NCI-H1930 (cell line): ENCODE results near the gene ZDHHC11B.
A peak's percentile ranks its signal among the peaks of the same experiment; 100 is the strongest.
"Not testable (repeated sequence)": the region's sequence is repeated elsewhere in the genome, so short reads cannot be mapped to it uniquely, and the experiment has no call there.

Experiments
- DNase-seq, 2 experiments: peaks; one replicate each; lab custom pipeline; 2025; lab: John Stamatoyannopoulos, UW

The ZDHHC11B gene

DNA sequence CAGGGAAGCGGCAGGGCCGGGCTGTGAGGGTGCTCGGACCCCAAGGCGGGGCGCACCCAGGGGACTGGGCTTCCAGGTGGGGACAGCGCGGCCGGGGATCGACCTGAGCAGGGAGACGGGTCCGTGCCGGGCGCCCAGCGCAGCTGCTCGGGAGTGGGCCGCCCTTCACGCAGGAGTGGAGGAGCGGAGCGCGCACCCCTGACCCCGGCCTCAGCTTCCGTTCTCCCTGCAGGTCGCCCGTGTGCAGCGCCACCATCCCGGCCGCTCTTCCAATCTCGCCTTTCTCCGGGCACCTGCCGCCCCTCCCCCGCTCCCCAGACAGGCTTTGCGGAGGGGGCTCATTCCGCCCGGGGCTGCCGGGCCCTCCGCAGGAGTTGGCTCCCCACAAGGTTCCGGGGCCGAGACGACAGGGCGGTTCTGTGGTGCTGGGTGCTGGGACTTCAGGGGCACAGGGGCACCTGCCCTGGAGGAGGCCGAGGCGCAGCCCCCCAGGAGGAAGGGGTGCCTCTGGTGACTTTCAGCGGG, 714 bp upstream of the ZDHHC11B start:
- peak in 1 of 2 experiments; percentile 16 for DNase-seq

DNA sequence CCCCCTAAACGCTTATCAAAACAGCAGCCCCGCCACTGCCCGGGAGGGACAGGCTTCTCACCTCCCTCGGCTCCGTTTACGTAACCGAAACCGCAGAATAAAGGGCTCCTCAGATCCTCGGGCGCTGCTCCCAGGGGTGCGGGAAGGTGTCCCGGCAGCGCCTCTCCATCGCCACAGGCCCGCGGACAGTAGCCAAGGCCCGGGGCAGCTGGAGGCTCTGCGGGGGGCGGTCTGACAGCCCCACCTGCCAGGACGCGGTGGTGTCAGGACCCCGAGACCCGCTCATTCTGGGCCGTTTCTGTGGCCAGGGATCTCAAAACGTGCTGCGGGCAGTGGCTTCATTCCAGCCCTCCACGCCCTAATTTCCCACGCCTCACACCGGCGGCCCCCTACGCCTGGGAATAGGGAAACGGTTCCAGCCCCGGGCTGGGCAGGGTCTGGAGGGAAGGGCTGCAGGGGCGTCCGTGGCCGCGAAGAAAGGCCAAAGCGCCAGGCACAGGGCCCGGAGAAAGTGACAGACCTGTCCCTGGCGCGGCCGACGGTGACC, 575 bp downstream of the ZDHHC11B start:
- peak in 1 of 2 experiments; percentile 45 for DNase-seq

DNA sequence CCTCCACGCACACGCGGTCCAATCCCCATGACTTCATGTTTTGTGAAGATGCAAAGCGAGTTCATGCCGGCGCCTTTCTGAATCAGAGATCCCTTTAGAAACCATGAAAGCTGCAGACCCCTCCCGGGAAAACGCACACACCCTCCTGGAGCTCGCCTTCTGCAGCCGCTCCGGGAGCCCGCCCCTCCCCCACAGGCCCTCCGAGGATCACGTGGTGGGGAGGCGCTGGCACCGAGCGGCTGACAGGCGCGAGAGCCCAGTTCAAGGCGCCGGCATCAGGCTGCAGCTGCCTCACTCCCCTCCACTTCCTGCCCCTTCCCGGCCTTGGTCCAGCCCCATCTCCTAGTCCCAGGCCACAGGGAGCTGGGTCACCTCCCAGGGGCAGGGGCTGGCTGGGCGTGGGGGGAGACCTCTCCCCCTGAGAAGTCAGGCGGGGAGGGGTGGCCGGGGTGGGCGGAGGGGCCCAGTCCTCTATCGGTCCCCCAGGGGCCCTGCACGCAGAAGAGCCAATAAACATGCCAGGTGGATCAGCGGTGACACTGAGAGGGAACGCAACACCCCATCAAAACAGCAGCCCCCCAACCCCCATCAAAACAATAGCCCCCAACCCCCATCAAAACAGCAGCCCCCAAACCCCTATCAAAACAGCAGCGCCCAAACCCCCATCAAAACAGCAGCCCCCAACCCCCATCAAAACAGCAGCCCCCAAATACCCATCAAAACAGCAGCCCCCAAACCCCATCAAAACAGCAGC, 1.3 kb downstream of the ZDHHC11B start:
- not testable (repeated sequence) for DNase-seq

DNA sequence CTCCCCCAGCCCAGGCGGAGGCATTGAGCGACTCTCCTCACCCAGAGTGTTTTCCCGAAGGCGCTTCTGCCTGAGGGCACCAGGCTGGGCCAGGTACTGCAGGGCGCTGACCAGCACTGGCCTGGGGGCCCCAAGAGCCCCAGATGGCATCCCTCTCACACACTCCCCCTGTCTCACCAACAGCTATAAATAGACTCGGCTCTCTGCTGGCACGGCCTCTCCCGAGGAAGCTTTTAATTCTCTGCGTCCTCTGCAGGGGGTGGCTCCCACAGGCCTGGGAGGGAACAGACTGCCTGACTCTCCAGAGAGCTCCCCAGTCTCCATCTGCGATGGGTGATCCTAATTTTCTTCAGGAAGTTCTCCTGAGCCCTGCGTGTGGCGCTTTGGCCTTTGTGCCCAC, 2.2 kb downstream of the ZDHHC11B start:
- DNase-seq = not testable (repeated sequence)

DNA sequence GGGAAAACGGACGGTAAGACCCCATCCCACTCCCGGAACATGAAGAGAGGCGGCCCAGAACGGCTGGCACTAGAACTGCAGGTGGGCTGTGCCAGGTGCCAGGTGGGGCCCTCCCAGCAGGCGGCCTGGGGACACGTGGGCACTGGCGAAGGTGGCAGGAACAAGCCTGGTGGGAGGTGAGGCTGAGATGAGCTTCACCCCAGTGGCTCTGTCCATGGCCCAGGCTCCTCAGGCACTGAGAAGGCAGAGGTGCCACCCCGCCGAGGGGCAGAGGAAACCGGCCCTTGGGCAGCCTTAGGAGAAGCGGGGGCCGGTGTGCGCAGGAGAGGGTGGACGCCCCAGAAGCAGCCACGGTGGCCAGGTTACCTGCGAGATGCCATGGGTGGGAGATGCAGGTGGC, 4.0 kb downstream of the ZDHHC11B start:
- not testable (repeated sequence) for DNase-seq

DNA sequence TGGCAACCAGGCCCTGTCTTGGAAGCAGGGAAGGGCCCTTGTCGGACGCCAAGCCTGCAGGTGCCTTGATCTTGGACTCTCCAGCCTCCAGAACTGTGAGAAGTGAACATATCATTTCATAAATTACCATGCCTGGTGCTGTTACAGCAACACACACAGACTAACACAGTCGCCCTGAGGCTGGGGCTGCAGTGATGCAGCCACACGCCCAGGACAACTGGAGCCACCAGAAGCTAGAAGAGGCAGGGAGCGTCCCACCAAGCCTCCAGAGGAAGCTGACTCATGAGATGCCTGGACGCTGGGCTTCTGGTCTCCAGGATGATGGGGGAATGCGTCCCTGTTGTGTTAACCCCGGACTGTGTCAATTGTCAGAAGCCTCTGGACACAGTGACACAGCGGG, 5.6 kb downstream of the ZDHHC11B start:
- DNase-seq = not testable (repeated sequence)

DNA sequence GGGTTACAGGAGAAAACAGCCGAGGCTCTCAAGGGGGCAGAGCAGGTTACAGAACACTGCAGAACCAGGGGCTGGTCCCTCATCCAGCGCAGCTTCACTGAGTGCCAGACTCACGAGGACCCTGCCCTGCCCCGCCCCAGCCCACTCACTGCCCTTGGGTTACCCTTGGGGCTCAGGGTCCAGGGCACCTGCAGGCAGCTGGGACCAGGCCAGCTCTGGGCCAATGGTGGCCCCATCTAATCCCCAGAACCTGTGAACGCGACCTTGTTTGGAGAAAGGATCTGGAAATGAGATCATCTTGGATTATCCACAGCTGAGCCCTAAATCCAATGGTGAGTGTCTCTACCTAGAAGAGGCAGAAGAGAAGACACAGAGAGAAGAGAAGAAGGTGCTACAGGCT, 6.1 kb downstream of the ZDHHC11B start:
- not testable (repeated sequence) for DNase-seq

DNA sequence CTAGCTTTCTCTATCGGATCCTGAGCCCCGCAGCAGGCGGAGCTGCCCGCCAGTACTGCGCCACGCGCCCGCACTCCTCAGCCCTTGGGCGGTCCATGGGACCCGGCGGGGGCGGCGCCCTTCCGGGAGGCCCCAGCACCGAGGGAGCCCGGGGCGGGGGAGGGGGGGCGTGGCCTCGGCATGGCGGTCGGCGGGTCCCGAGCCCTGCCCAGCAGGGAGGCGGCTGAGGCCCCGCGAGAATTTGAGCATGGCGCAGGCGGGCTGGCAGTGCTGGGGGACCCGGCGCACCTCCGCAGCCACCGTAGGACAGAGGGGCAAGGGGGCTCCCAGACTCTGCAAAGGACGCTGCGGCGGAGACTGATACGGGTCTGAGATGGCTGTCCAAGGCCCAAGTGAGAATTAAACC, 6.8 kb downstream of the ZDHHC11B start:
- no peak for DNase-seq

DNA sequence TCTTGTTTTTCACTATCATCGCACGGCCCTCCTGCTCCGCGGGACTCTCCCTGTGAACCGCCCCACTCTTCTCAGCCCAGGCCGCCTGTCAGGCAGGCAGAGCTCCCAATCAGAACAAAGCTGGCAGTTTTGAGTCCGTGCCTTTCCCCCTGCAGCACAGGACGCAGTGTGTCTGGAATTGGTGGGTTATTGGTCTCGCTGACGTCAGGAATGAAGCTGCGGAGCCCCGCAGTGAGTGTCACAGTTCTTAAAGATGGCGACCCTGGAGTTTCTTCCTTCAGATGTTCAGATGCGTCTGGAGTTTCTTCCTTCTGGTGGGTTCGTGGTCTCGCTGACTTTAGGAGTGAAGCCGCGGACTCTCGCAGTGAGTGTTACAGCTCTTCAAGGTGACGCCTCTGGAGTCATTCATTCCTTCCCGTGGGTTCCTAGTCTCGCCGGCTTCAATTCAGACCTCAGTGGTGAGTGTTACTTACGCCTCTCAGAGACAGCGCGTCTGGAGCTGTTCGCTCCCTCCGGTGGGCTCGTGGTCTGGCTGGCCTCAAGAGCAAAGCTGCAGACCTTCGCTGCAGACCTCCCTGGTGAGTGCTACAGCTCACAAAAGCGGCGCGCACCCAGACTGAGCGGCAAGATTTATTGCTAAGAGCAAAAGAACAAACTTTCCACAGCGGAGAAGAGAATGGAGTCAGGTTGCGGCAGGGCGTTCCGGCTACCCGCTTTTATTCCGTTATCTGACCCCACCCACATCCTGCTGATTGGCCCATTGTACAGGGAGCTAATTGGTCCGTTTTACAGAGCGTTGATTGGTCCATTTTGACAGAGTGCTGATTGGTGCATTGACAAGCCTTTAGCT, 7.4 kb downstream of the ZDHHC11B start:
- DNase-seq = no peak

DNA sequence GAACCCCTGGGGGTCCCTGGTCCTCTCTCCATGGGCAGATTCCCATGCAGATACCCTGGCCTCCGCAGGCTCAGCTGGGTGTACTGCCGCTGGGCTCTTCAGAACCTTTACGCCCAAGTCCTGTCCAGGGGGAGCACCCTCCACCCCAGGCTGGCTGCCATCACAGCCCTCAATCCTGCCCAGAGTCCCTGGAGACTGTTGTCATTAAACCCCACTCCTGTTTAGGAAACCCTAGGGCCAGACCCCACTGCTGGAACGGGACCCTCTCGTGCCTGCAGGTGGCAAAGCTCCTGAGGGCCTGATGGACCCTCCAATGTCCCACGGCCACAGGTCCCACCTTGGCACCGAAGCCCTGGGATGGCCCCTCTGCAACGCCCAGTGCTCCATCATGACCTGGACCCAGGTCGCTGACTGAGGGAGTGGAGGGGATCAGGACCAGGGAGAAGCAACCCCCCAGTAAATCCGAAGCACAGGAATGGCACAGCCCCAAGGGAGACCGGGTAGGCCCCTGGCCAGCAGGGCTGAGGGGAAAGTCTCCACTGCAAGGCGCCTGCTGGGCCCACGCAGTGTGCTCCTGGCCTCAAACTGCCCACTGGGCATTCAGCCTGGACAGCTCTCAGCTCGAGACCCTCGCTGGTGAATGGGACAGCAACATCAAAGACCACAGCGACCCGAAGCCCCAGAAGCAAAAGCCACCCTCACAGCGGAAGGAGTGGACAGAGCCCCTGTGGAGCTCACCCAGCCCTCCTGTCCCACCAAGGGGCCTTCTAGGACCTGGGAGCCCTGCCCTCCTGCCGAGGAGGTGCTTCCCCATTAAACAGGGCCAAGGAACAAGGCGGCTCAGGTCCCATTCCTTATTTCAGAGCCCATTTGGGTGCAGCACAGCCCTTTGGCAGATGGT, 8.3 kb downstream of the ZDHHC11B start:
- no peak for DNase-seq

DNA sequence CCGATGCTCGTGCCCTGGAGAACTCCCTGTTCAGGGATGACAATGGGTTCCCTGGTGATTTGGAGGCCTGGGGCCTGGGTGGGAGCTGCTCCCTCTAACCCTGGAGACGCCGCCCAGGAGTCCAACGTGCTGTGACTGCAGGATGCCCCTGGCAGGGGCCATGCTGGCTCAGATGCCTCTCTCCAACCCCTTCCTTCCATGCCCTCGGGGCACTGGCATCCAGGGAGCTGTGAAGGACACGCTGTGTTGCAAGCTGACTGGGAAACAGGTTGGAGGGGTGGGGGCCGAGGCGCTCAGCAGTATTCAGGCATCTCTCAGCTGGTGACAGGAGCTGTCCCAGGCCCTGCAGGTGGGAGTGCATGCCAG, 9.0 kb downstream of the ZDHHC11B start:
- not testable (repeated sequence) for DNase-seq

DNA sequence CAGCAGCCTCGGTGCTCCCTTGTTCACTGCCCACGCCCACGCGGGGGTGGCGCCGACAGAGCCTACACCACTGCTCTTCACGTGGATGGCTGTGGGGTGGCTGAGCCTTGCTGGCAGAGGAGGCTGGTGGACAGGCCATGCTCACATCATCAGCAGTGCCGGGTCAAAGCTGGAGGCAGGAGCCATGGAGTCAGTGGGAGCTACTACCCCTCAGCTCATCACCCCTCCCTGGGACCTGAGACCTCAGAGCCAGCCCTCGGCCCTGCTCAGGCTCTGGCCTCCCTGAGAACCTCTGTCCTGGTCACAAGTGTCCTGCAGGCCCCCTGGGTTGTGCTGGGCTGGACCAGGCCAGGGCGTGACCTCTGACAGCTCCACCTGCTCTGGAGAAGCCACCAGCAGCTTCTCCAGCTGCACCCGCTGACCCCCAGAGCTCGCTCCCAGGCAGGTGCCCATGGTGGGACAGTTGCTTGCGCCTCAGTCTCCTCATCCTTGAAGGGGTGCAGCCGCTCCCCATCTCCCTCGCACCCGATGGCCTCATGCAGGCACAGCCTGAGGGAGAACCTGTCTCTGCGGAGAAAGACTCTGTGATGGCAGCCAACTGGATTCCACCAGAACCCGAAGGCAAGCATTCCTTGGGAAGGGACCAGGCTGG, 9.5 kb downstream of the ZDHHC11B start:
- DNase-seq = not testable (repeated sequence)

DNA sequence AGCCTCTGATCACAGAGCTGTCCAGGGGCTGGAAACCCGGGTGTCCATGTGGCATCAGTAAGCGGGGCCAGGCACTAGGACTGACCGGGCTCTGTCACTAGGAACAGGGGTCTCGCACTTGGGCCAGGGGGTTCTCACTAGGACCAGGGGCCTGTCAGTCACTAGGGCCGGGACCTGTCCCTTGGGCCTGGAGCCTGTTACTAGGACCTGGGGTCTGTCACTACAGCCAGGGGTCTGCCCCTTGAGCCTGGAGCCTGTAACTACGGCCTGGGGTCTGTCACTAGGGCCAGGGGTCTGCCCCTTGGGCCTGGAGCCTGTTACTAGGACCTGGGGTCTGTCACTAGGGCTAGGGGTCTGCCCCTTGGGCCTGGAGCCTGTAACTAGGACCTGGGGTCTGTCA, 10.2 kb downstream of the ZDHHC11B start:
- not testable (repeated sequence) for DNase-seq

DNA sequence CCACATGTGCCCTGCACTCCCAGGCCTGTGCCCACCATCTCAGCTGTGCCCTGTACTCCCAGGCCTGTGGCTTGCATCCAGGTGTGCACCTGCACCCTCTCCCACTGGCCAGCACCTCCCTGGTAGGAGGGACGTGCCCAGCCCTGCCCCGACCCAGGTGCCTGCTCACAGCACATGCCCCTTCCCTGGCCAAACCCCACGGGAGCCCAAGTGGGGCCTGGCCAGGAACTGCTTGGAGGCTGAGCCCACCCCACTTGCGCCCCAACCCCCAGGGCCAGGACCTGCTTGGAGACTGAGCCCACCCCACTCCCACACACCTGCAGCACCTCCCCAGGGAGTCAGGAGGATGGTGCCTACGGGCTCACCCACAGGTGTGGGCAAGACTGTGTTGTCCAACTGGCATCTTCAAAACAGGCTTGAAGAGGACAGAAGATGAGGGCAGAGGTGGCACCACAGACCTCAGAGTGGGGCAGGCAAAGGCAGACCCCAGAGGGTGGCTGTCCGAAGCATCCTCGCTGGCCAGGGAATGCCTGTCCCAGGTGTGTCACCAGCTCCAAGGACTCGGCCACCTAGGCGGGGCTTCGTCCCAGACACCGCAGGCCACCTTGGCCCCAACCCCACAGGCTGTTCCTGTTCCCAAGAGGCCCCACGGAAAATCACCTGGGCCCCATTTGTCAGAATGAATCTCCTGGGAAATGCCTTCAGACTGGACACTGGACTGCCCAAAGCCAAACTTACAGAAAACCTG, 10.8 kb downstream of the ZDHHC11B start:
- no peak for DNase-seq

DNA sequence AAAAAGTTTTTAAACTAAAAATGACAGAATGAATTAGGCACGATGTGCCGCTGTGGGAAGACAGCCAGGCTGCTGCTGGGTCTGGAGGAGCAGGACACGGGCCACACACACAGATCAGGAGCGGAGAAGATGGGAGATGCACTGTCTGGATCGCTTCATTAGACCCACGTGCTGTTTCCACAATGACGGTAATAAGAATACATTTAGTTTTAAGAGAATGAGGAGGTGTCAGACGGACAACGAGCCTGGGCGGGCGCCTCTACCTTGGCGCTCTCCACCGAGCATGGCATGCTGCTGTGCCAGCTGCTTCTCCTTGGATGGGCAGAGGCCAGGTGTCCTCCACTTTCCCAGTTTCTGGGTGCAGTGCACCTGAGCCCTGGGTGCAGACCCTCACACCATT, 11.6 kb downstream of the ZDHHC11B start:
- not testable (repeated sequence) for DNase-seq

DNA sequence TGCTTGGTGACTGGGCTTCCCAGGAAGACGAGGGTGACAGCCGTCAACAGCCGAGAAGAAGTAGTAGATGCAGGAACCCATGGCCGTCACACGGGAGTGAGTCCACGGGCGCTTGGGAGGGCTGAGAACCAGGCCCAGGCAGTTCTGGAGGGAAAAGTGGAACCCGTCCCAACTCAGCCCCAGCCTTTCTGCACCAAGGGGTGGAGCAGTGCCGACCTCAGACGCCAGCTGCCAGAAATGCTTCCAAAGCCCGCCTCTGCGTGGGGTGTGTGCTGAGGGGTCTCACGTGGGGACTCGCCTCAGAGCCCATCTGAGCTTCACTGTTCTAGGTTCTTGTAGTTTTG, 12.0 kb downstream of the ZDHHC11B start:
- DNase-seq = not testable (repeated sequence)

DNA sequence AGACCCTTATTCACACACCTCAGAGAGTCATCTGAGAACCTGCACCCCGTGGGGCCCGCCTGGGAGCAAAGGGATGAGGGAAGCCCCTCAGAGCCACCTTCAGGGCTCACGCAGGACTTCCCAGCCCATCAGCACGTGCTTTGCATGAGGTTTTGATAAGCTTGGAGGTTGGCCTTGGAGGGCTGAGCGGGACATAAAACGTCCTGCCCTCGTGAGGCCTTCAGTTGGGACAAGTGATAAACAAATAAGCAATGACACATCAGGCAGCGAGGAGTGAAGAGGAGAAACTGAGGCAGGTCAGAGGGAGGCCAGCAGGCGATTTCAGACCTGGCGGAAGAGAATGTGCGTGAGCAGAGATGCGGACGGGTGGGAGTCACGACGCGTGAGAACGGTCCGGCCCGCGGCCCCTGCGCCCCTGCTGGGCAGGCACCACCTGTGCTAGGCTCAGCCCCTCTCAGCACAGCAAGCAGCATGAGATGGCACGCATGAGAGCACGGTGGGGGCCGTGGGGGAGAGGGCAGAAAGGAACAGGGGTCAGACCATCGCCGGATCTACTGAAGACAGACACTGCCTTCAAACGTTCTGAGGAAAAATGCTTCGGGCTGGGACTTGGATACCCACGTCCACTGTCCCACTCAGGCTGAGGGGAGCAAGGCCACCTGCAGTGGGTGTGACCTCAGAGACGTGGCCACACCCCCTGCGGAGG, 12.5 kb downstream of the ZDHHC11B start:
- DNase-seq = not testable (repeated sequence)

DNA sequence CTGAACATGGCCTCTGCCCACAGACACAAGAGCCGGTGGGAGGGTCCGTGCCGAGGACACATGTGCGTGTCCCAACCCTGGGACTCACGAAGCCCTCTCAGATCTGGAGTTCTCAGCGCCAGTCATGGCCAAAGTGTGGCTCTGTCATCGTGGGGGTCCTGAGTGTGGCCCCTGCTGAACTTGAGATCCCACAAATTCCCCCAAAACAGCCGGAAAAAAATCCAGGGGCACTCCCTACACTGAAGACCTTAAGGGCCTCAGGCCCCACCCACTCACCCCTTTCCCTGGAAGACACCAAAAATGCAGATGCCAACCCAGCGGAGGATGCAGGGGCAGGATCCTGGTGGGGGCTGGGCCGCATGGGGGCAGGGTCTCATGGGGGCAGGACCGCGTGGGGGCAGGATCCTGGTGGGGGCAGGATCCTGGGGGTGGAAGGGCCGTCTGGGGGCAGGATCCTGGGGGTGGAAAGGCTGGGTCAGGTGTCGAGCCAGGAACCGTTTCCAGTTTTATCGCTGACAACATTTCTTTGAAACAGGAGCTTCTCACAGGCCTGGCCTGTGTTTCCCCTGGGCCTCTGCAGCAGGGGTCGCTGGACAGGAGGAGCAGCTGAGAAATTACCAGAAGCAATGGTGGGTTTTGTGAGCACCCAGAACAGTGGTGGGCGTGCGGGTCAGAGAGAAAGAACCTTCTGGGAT, 13.3 kb downstream of the ZDHHC11B start:
- DNase-seq = not testable (repeated sequence)

DNA sequence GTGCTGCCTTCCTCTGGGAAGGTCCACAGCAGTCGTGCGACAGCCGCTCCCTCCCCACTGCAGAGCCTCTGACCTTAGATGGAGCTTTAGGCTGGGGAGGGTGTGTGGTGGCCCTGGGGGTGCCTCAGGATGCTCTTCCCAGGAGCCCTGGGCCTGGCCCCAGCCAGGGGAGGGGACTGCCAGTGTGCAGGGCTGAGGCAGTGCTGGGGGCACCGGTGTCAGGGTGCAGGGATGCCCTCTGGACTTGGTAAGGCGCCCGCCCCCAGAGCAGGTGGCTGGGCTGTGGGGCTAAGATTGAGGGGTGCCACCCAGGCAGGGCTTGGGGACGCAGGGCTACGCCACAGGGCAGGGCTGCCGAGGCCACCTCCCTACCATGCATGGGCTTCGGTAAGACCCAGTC, 13.9 kb downstream of the ZDHHC11B start:
- not testable (repeated sequence) for DNase-seq
